ENCODE measurements around the gene PPP1R12B.

- TF ChIP-seq, protein P1, sequence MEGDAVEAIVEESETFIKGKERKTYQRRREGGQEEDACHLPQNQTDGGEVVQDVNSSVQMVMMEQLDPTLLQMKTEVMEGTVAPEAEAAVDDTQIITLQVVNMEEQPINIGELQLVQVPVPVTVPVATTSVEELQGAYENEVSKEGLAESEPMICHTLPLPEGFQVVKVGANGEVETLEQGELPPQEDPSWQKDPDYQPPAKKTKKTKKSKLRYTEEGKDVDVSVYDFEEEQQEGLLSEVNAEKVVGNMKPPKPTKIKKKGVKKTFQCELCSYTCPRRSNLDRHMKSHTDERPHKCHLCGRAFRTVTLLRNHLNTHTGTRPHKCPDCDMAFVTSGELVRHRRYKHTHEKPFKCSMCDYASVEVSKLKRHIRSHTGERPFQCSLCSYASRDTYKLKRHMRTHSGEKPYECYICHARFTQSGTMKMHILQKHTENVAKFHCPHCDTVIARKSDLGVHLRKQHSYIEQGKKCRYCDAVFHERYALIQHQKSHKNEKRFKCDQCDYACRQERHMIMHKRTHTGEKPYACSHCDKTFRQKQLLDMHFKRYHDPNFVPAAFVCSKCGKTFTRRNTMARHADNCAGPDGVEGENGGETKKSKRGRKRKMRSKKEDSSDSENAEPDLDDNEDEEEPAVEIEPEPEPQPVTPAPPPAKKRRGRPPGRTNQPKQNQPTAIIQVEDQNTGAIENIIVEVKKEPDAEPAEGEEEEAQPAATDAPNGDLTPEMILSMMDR (IDR thresholded peaks at IDR 0.05; ENCODE audit: low read depth, low read length, missing input control): no peak
- TF ChIP-seq SP1 (IDR thresholded peaks at IDR 0.05) (no peak), TAF1 (conservative IDR thresholded peaks at IDR 0.05) (no peak), NR2F2 (IDR thresholded peaks at IDR 0.05) (no peak), YY1 (IDR thresholded peaks at IDR 0.05) (no peak), RXRA (IDR thresholded peaks at IDR 0.05) (no peak), ZBTB33 (IDR thresholded peaks at IDR 0.05) (no peak), EGR1 (IDR thresholded peaks at IDR 0.05; ENCODE audit: low read depth in 2 of 2) (no peak), REST (IDR thresholded peaks at IDR 0.05) (no peak), JUND (IDR thresholded peaks at IDR 0.05) (no peak)
- TF ChIP-seq, protein P2, sequence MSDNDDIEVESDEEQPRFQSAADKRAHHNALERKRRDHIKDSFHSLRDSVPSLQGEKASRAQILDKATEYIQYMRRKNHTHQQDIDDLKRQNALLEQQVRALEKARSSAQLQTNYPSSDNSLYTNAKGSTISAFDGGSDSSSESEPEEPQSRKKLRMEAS (IDR thresholded peaks at IDR 0.05): no peak
Observed at GRCh38 chr1:202452508-202452907, 104.0 kb downstream of the PPP1R12B start.

All from liver (tissue), 3 donors.